Vagina (tissue), 2 donors: ENCODE data around the gene DNASE1L2.

Source experiments
- POLR2A ChIP-seq, 2 donors: fragments of 450-650 bp; IDR thresholded peaks; one replicate each; pipeline ENCODE4 v1.6.1; 2017; ENCODE audit warnings: antibody characterized with exemption in 2 of 2, mild to moderate bottlenecking in 2 of 2, moderate library complexity in 2 of 2
- POLR2AphosphoS5 ChIP-seq, 2 donors: sonication (generic); formaldehyde crosslinking; IDR thresholded peaks; one replicate each; pipeline ENCODE4 v1.9.0; 2017; ENCODE audit warnings: antibody characterized with exemption in 2 of 2, mild to moderate bottlenecking in 2 of 2, low read depth in 1 of 2; ENCODE audit not compliant: insufficient read depth in 1 of 2
- TF ChIP-seq, protein P1 (sequence below), 3 experiments: fragments of 450-650 bp in 2 of 3; fragments of 200-600 bp in 1 of 3; sonication (generic) in 1 of 3; IDR thresholded peaks; one replicate each; pipeline ENCODE4 v1.5.1; 2017 to 2019; ENCODE audit warnings: antibody characterized with exemption in 3 of 3, mild to moderate bottlenecking in 2 of 3, moderate library complexity in 2 of 3

DNA sequence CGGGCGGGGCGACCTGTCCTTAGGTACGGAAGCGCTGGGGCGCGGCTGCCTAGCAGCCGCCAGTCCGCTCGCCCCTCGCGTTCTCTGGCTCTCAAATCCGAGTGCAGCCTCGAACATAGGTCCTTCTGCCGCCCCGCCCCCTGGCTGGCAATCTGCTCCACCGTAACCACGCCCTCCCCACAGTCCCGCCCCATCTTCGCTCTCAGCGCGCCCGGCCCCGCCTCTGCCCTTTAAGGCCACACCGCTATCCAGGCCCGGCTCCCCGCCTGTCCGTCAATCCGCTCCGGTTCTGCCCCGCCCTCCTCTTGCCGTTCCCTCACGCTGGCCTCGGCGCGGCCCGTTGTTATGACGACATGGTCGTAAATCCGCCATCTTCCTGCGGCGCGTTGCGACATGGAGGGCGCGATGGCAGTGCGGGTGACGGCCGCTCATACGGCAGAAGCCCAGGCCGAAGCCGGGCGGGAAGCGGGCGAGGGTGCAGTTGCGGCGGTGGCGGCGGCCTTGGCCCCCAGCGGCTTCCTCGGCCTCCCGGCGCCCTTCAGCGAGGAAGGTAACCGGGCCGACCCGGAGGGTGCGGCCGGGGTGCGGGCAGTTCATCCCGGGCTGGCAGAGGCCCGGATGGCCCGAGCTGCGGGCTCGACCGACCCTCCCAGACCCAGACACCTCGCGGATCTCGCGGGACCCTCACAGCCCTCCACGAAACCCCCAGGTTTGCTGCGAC, 12.9 kb upstream of the DNASE1L2 start, which contains the start of gene E4F1:
- peak in 1 of 2 donors; percentile 72 for TF ChIP-seq POLR2A (IDR thresholded peaks at IDR 0.05)
- TF ChIP-seq POLR2AphosphoS5 (IDR thresholded peaks at IDR 0.05; ENCODE audit: insufficient read depth in 1 of 2, low read depth in 1 of 2), result peak; percentile 88 to 91
- TF ChIP-seq, protein P1, sequence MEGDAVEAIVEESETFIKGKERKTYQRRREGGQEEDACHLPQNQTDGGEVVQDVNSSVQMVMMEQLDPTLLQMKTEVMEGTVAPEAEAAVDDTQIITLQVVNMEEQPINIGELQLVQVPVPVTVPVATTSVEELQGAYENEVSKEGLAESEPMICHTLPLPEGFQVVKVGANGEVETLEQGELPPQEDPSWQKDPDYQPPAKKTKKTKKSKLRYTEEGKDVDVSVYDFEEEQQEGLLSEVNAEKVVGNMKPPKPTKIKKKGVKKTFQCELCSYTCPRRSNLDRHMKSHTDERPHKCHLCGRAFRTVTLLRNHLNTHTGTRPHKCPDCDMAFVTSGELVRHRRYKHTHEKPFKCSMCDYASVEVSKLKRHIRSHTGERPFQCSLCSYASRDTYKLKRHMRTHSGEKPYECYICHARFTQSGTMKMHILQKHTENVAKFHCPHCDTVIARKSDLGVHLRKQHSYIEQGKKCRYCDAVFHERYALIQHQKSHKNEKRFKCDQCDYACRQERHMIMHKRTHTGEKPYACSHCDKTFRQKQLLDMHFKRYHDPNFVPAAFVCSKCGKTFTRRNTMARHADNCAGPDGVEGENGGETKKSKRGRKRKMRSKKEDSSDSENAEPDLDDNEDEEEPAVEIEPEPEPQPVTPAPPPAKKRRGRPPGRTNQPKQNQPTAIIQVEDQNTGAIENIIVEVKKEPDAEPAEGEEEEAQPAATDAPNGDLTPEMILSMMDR (IDR thresholded peaks at IDR 0.05), result no peak
